Measurements from ENCODE around the gene CHN1.
A peak's percentile ranks its signal among the peaks of the same experiment; 100 is the strongest.

Gene CHN1

GRCh38 chr2:174776223-174776622 is 229.0 kb downstream of the CHN1 start:
- no peaks in the 10 kb centered on the region for H3K27me3 ChIP-seq (ENCODE audit: insufficient read depth, low read length)
- H3K4me1 ChIP-seq (ENCODE audit: insufficient read depth, low read length): peaks cover 33% of the 10 kb centered on the region
- H2AFZ ChIP-seq (ENCODE audit: low read depth, low read length): no peak overlapping the region
- no peaks in the 10 kb centered on the region for H3K36me3 ChIP-seq (ENCODE audit: insufficient read depth, low read length)
- no peaks in the 10 kb centered on the region for H3K9me3 ChIP-seq (ENCODE audit: low read length)
- no peak overlapping the region for H3K4me3 ChIP-seq (ENCODE audit: low read length)

- no peaks in the 10 kb centered on the region for H3K27me3 ChIP-seq (ENCODE audit: insufficient read depth, low read length)
- H3K9me3 ChIP-seq (ENCODE audit: low read length): no peaks in the 10 kb centered on the region
- H2AFZ ChIP-seq (ENCODE audit: low read depth, low read length): no peak overlapping the region
- no peaks in the 10 kb centered on the region for H3K36me3 ChIP-seq (ENCODE audit: insufficient read depth, low read length)
- H3K4me1 ChIP-seq (ENCODE audit: insufficient read depth, low read length): peaks cover 39% of the 10 kb centered on the region
- no peak overlapping the region for H3K4me3 ChIP-seq (ENCODE audit: low read length)
These were observed 229.6 kb downstream of the CHN1 start for GRCh38 chr2:174775571-174775980.

GRCh38 chr2:174774886-174775285 is 230.3 kb downstream of the CHN1 start:
- H2AFZ ChIP-seq (ENCODE audit: low read depth, low read length): no peak overlapping the region
- no peaks in the 10 kb centered on the region for H3K27me3 ChIP-seq (ENCODE audit: insufficient read depth, low read length)
- no peaks in the 10 kb centered on the region for H3K9me3 ChIP-seq (ENCODE audit: low read length)
- no peak overlapping the region for H3K4me3 ChIP-seq (ENCODE audit: low read length)
- peaks cover 35% of the 10 kb centered on the region for H3K4me1 ChIP-seq (ENCODE audit: insufficient read depth, low read length)
- H3K36me3 ChIP-seq (ENCODE audit: insufficient read depth, low read length): no peaks in the 10 kb centered on the region

GRCh38 chr2:174773215-174773614 is 232.0 kb downstream of the CHN1 start:
- H3K4me1 ChIP-seq (ENCODE audit: insufficient read depth, low read length): peaks cover 35% of the 10 kb centered on the region
- H2AFZ ChIP-seq (ENCODE audit: low read depth, low read length): no peak overlapping the region
- H3K36me3 ChIP-seq (ENCODE audit: insufficient read depth, low read length): no peaks in the 10 kb centered on the region
- H3K27me3 ChIP-seq (ENCODE audit: insufficient read depth, low read length): no peaks in the 10 kb centered on the region
- H3K4me3 ChIP-seq (ENCODE audit: low read length): no peak overlapping the region
- H3K9me3 ChIP-seq (ENCODE audit: low read length): no peaks in the 10 kb centered on the region

- Histone ChIP-seq H3K4me1 (ENCODE audit: insufficient read depth, low read length) (peaks cover 31% of the 10 kb centered on the region), H3K9me3 (ENCODE audit: low read length) (no peaks in the 10 kb centered on the region), H3K36me3 (ENCODE audit: insufficient read depth, low read length) (no peaks in the 10 kb centered on the region), H3K4me3 (ENCODE audit: low read length) (peak overlapping the region; percentile 18), H2AFZ (ENCODE audit: low read depth, low read length) (no peak overlapping the region), H3K27me3 (ENCODE audit: insufficient read depth, low read length) (no peaks in the 10 kb centered on the region)
These were observed 232.7 kb downstream of the CHN1 start for GRCh38 chr2:174772472-174772801.

- no peaks in the 10 kb centered on the region for H3K36me3 ChIP-seq (ENCODE audit: insufficient read depth, low read length)
- peaks cover 26% of the 10 kb centered on the region for H3K4me1 ChIP-seq (ENCODE audit: insufficient read depth, low read length)
- H2AFZ ChIP-seq (ENCODE audit: low read depth, low read length): peak overlapping the region; percentile 30
- H3K27me3 ChIP-seq (ENCODE audit: insufficient read depth, low read length): no peaks in the 10 kb centered on the region
- H3K4me3 ChIP-seq (ENCODE audit: low read length): peak overlapping the region; percentile 23
- no peaks in the 10 kb centered on the region for H3K9me3 ChIP-seq (ENCODE audit: low read length)
These were observed 233.3 kb downstream of the CHN1 start for GRCh38 chr2:174771631-174772471.

GRCh38 chr2:174771136-174771535 is 234.0 kb downstream of the CHN1 start:
- Histone ChIP-seq H3K4me1 (ENCODE audit: insufficient read depth, low read length) (peaks cover 23% of the 10 kb centered on the region), H3K36me3 (ENCODE audit: insufficient read depth, low read length) (no peaks in the 10 kb centered on the region), H3K4me3 (ENCODE audit: low read length) (peak overlapping the region; percentile 23), H3K9me3 (ENCODE audit: low read length) (no peaks in the 10 kb centered on the region), H2AFZ (ENCODE audit: low read depth, low read length) (peak overlapping the region; percentile 30), H3K27me3 (ENCODE audit: insufficient read depth, low read length) (no peaks in the 10 kb centered on the region)

- Histone ChIP-seq H3K9me3 (ENCODE audit: low read length) (no peaks in the 10 kb centered on the region), H3K27me3 (ENCODE audit: insufficient read depth, low read length) (no peaks in the 10 kb centered on the region), H3K4me1 (ENCODE audit: insufficient read depth, low read length) (peaks cover 23% of the 10 kb centered on the region), H3K4me3 (ENCODE audit: low read length) (no peak overlapping the region), H2AFZ (ENCODE audit: low read depth, low read length) (no peak overlapping the region), H3K36me3 (ENCODE audit: insufficient read depth, low read length) (no peaks in the 10 kb centered on the region)
These were observed 236.6 kb downstream of the CHN1 start for GRCh38 chr2:174768557-174768956.

- Histone ChIP-seq H3K27me3 (ENCODE audit: insufficient read depth, low read length) (no peaks in the 10 kb centered on the region), H3K4me3 (ENCODE audit: low read length) (no peak overlapping the region), H3K36me3 (ENCODE audit: insufficient read depth, low read length) (no peaks in the 10 kb centered on the region), H2AFZ (ENCODE audit: low read depth, low read length) (no peak overlapping the region), H3K4me1 (ENCODE audit: insufficient read depth, low read length) (peaks cover 21% of the 10 kb centered on the region), H3K9me3 (ENCODE audit: low read length) (no peaks in the 10 kb centered on the region)
These were observed 238.9 kb downstream of the CHN1 start for GRCh38 chr2:174766271-174766670.

- no peaks in the 10 kb centered on the region for H3K27me3 ChIP-seq (ENCODE audit: insufficient read depth, low read length)
- no peaks in the 10 kb centered on the region for H3K9me3 ChIP-seq (ENCODE audit: low read length)
- H2AFZ ChIP-seq (ENCODE audit: low read depth, low read length): no peak overlapping the region
These were observed 239.6 kb downstream of the CHN1 start for GRCh38 chr2:174765576-174765975.

GRCh38 chr2:174764280-174765255 is 240.6 kb downstream of the CHN1 start, which contains the start of gene CHRNA1:
TSS of gene CHRNA1 (minus strand) at chr2:174764472. CDS start at chr2:174764394, 78 bp downstream.
- Histone ChIP-seq H2AFZ (ENCODE audit: low read depth, low read length) (no peak within 1 kb of the TSS), H3K4me3 (ENCODE audit: low read length) (no peak within 1 kb of the TSS), H3K9me3 (ENCODE audit: low read length) (no peaks in the 10 kb centered on the region), H3K27me3 (ENCODE audit: insufficient read depth, low read length) (no peaks in the 10 kb centered on the region), H3K36me3 (ENCODE audit: insufficient read depth, low read length) (no peaks in the 10 kb centered on the region), H3K4me1 (ENCODE audit: insufficient read depth, low read length) (peaks cover 14% of the 10 kb centered on the region)

More at GRCh38 chr2:174765576-174765975, 239.6 kb downstream of the CHN1 start:
- H3K36me3 ChIP-seq (ENCODE audit: insufficient read depth, low read length): no peaks in the 10 kb centered on the region
- peaks cover 14% of the 10 kb centered on the region for H3K4me1 ChIP-seq (ENCODE audit: insufficient read depth, low read length)
- H3K4me3 ChIP-seq (ENCODE audit: low read length): no peak overlapping the region

- Histone ChIP-seq H3K27me3 (ENCODE audit: insufficient read depth, low read length) (no peaks in the 10 kb centered on the region), H3K4me1 (ENCODE audit: insufficient read depth, low read length) (peaks cover 14% of the 10 kb centered on the region), H3K36me3 (ENCODE audit: insufficient read depth, low read length) (no peaks in the 10 kb centered on the region), H3K9me3 (ENCODE audit: low read length) (no peaks in the 10 kb centered on the region), H2AFZ (ENCODE audit: low read depth, low read length) (no peak overlapping the region), H3K4me3 (ENCODE audit: low read length) (no peak overlapping the region)
These were observed 241.4 kb downstream of the CHN1 start for GRCh38 chr2:174763780-174764179.

GRCh38 chr2:174762464-174762863 is 242.7 kb downstream of the CHN1 start:
- H3K9me3 ChIP-seq (ENCODE audit: low read length): no peaks in the 10 kb centered on the region
- no peak overlapping the region for H3K4me3 ChIP-seq (ENCODE audit: low read length)
- no peaks in the 10 kb centered on the region for H3K27me3 ChIP-seq (ENCODE audit: insufficient read depth, low read length)

More at GRCh38 chr2:174762464-174762863, 242.7 kb downstream of the CHN1 start:
- no peaks in the 10 kb centered on the region for H3K36me3 ChIP-seq (ENCODE audit: insufficient read depth, low read length)
- peaks cover 14% of the 10 kb centered on the region for H3K4me1 ChIP-seq (ENCODE audit: insufficient read depth, low read length)
- H2AFZ ChIP-seq (ENCODE audit: low read depth, low read length): no peak overlapping the region

Measured in neuron (in vitro differentiated cells).